ENCODE data around the gene NME1.

NME1 gene

DNA sequence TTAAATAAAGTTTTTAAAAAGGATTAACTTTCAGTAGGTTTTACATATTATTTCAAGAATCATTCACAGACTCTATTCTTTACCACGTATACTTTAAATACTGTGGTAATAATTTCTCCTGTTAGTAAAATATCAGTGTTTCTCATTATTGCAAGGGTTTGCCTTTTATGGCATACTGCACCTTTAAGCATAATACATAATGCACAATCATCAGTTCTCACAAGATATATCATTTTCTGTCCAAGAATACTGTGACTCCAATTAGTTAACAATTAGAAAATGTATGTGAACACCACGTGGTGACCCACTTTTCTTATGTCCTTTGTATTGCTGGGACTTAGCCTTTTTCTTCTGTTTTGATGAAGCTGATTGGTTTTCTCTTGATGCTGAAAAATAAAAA lies 38.5 kb downstream of the NME1 start:
- no peak for DNase-seq (ENCODE audit: low read depth, low spot score)
- TF ChIP-seq POLR2AphosphoS5 (IDR thresholded peaks at IDR 0.05; ENCODE audit: borderline replicate concordance, low read depth, low read length) = no peak
- TF ChIP-seq EZH2 (IDR thresholded peaks at IDR 0.05) = no peak
- no peak for TF ChIP-seq FOXP2 (optimal IDR thresholded peaks at IDR 0.05; ENCODE audit: control extremely low read depth, extremely low read length, insufficient read depth)
- H3K9me3 ChIP-seq (ENCODE audit: low read depth, low read length) = no peaks in the 10 kb centered on the region
- H3K36me3 ChIP-seq (ENCODE audit: insufficient read depth, low read length) = peaks cover 65% of the 10 kb centered on the region
- no peak overlapping the region for H3K4me3 ChIP-seq
- H3K9ac ChIP-seq (ENCODE audit: insufficient read length) = no peak overlapping the region
- H3K27ac ChIP-seq = no peak overlapping the region

GRCh38 chr17:51197754-51198153 lies 44.4 kb downstream of the NME1 start:
- H3K36me3 ChIP-seq (ENCODE audit: insufficient read depth, low read length) = peaks cover 72% of the 10 kb centered on the region

GRCh38 chr17:51200295-51200694 lies 46.9 kb downstream of the NME1 start:
- TF ChIP-seq EZH2 (IDR thresholded peaks at IDR 0.05) (no peak), POLR2AphosphoS5 (IDR thresholded peaks at IDR 0.05; ENCODE audit: borderline replicate concordance, low read depth, low read length) (no peak), FOXP2 (optimal IDR thresholded peaks at IDR 0.05; ENCODE audit: control extremely low read depth, extremely low read length, insufficient read depth) (no peak)
- Histone ChIP-seq H3K9me3 (ENCODE audit: low read depth, low read length) (no peaks in the 10 kb centered on the region), H3K27ac (no peak overlapping the region), H3K4me3 (no peak overlapping the region), H3K36me3 (ENCODE audit: insufficient read depth, low read length) (peaks cover 69% of the 10 kb centered on the region), H3K9ac (ENCODE audit: insufficient read length) (no peak overlapping the region)
- no peak for DNase-seq (ENCODE audit: low read depth, low spot score)

More at GRCh38 chr17:51197754-51198153, 44.4 kb downstream of the NME1 start:
- no peak overlapping the region for H3K4me3 ChIP-seq
- DNase-seq (ENCODE audit: low read depth, low spot score) = no peak
- TF ChIP-seq POLR2AphosphoS5 (IDR thresholded peaks at IDR 0.05; ENCODE audit: borderline replicate concordance, low read depth, low read length) = no peak
- TF ChIP-seq FOXP2 (optimal IDR thresholded peaks at IDR 0.05; ENCODE audit: control extremely low read depth, extremely low read length, insufficient read depth) = no peak
- no peak for TF ChIP-seq EZH2 (IDR thresholded peaks at IDR 0.05)
- H3K27ac ChIP-seq = no peak overlapping the region
- H3K9ac ChIP-seq (ENCODE audit: insufficient read length) = no peak overlapping the region
- H3K9me3 ChIP-seq (ENCODE audit: low read depth, low read length) = no peaks in the 10 kb centered on the region

GRCh38 chr17:51200846-51201245 lies 47.5 kb downstream of the NME1 start:
- Histone ChIP-seq H3K4me3 (no peak overlapping the region), H3K9me3 (ENCODE audit: low read depth, low read length) (no peaks in the 10 kb centered on the region), H3K27ac (no peak overlapping the region), H3K36me3 (ENCODE audit: insufficient read depth, low read length) (peaks cover 72% of the 10 kb centered on the region), H3K9ac (ENCODE audit: insufficient read length) (no peak overlapping the region)
- TF ChIP-seq EZH2 (IDR thresholded peaks at IDR 0.05) (no peak), FOXP2 (optimal IDR thresholded peaks at IDR 0.05; ENCODE audit: control extremely low read depth, extremely low read length, insufficient read depth) (no peak), POLR2AphosphoS5 (IDR thresholded peaks at IDR 0.05; ENCODE audit: borderline replicate concordance, low read depth, low read length) (no peak)
- no peak for DNase-seq (ENCODE audit: low read depth, low spot score)

DNA sequence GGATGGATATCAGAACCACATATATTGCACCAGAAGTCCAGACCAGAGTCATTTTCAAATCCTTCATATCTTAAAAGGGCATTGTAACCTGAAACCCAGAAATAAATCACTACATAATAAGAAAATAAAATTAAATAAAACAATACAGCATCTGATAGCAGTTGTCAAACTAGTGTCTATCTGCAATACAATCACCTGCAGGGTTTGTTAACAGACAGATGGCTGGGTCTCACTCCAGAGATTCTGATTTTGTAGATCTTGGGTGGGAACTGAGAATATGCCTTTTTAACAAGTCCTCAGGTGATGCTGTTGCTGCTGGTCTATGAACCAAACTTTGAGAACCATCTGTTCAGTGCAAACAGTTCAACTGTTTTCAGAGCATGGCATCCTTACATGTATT lies 50.5 kb downstream of the NME1 start:
- no peak overlapping the region for H3K9ac ChIP-seq (ENCODE audit: insufficient read length)
- no peaks in the 10 kb centered on the region for H3K9me3 ChIP-seq (ENCODE audit: low read depth, low read length)
- TF ChIP-seq EZH2 (IDR thresholded peaks at IDR 0.05) = no peak
- TF ChIP-seq FOXP2 (optimal IDR thresholded peaks at IDR 0.05; ENCODE audit: control extremely low read depth, extremely low read length, insufficient read depth) = no peak
- no peak for TF ChIP-seq POLR2AphosphoS5 (IDR thresholded peaks at IDR 0.05; ENCODE audit: borderline replicate concordance, low read depth, low read length)
- no peak overlapping the region for H3K27ac ChIP-seq
- DNase-seq (ENCODE audit: low read depth, low spot score) = no peak
- no peak overlapping the region for H3K4me3 ChIP-seq
- H3K36me3 ChIP-seq (ENCODE audit: insufficient read depth, low read length) = peaks cover 85% of the 10 kb centered on the region
